GM21381 (cell line): Measurements from ENCODE around the gene ABCC3.

Experiments
- ATAC-seq: cut with Tn5 transposase; IDR thresholded peaks from one replicate; pipeline ENCODE4 v1.9.1; 2021; ENCODE audit warnings: mild to moderate bottlenecking, moderate library complexity; ENCODE audit not compliant: unreplicated experiment

Gene ABCC3

GRCh38 chr17:50607522-50608175 lies 27.0 kb upstream of the ABCC3 start:
- ATAC-seq, result no peak

DNA sequence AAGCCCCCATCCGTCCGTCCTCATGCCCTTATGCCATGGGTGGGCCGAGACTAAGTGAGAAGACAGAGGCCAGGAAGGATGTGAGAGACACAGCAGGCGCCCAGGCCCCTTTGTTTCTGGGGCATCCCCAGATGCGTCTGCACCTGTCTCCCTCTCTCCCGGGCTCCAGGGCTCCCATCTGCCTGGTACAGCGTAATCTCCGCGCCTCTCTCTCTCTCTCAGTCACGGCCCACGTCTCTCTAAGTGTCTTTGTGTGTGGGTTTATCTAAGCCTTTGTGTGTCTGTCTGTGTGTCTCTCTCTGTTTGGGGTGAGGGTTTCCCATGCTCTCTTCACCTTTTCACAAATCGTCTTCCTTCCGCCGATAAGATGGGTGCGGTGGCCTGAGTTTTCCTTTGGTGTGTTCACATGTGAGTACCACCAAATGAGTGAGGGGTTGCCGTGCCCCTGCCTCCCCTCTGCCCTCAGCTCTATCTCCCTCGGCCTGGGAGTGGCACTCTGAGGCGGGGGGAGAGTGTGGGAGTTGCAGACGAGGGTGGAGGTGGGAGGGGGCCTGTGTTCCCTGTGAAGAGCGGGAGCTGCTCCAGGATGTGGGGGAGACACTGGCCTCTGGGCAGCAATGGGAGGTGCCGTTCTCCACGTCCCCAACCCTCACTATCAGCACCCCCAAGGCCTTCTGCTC lies 25.8 kb upstream of the ABCC3 start:
- ATAC-seq, result no peak

GRCh38 chr17:50609380-50610074 lies 25.2 kb upstream of the ABCC3 start:
- no peak for ATAC-seq

DNA sequence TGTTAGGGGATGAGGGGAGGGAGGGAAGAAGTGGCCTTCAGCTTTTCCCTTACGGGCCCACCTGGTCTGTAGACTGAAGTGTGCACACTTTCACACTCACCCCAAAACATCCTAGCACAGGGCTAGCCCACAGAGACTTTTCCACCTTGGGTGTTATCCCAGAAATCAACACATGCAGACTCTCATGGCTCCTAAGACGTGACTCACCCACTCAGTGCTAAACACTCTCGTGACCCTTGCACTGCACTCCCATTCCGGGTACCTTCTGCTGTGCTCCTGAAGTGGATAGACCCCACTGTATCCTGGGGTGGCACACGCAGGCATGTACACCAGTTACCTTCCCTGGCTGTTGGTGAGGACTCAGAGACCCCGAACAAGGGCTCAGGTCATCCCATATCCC lies 23.0 kb upstream of the ABCC3 start:
- no peak for ATAC-seq

- ATAC-seq, result no peak
These were observed 22.4 kb upstream of the ABCC3 start for GRCh38 chr17:50612281-50612680.

DNA sequence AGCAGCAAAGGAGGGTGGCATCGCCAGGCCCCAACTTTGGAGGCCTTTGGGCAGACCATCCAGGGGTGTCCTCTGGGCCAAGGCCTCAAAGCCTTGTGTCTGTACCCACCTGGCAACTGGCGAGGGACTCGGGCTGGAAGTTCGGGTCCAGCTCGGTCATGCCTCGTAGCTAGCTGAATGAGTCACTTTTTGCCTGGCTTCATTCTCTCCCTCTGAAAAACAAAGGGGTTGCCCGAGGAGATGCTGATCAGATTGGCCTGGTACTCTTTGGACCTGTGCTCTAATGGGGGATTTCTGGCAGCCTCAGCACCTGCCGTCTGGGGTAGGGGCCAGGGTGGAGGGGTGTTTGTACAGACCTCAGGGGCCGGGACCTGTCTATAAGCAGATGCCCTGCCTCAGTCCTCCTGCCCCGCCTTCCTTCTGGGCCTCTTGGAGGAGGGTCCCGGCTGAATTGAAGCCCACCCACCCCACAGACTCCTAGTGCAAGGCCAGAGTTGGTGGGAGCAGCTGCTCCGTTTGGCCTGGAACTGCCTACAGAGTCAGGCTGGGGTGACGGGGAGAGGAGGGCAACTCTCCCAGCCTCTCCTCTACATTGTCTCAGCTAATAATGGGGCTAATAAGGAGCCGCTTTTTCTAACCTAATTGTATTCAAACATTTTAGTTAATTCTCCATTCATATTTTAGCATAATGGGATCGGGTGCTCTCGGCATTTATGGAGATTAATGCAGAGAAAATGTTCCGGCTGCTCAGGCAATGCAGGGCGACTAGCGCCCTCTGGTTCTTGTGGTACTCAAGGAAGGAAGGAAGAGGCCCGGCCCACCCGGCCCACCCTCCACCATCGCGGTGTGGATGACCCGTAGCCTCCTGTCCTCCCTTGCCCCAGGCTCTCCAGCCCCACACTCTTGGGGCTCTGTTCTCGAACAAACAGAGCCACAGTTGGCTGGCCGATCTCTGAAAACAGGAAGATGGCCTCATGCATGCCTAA lies 21.4 kb upstream of the ABCC3 start:
- ATAC-seq, result no peak

DNA sequence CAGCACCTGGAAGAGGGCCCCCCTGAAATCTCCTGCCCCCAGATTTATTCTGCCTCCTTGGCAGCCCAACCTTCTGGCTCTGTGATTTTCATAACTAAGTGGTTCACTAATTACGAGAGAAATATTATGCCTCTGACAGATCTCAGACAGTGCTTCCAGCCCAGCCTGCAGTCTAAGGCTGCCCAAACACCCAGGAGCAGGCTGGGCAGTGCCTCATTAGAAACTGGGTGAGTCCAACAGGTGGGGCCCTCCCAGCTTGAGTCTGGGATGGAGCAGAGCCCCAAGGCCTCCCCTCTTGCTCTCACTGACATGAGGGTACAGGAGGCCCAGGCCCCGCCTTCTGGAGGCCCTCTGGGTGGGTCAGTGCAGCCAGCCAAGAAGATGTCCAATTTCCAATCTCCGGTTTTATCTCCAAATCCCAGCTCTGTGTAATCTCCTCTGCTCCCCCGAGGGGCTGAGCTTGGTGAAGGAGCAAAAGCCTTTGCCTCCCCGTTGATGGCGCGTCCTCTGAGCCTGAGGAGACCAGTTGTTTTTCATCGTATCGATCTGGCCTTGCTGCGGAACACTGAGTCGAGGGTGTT lies 20.1 kb upstream of the ABCC3 start:
- ATAC-seq, result no peak

DNA sequence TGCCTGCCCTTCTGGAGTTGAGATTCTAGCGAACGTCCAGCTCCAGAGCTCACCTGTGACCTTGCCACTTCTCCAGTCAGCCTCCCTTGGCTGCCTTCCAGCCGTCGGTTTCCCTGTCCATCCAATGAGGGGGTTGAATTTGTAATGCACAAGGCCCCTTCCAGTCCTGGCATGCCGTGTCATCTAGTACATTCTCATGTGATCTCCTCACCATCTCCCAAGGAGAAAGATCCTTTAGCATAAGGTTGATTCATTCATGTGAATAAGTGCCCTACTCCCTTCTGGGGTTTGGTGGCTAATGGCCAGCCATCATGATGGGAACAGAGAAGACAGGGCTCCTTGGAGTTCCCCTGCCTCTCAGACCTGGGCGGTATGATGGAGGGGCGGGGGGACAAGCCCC lies 18.9 kb upstream of the ABCC3 start:
- no peak for ATAC-seq

DNA sequence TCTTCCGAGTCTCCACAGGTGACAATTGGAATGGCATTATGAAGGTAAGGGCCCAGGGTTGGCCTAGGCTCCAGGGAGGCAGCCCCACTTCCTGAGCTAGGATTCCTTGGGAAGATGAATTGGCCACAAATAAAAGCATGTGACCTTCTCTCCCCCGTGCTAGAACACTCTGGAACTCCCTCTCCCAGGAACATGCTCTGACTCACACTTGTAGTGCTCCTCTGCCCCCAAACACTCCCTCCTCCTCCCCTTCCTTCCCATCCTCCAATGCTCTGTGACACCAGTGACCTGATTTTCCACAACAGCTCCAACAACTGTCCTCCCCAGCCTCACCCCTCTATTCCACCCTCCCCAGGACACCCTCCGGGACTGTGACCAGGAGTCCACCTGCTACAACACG lies 16.4 kb upstream of the ABCC3 start:
- no peak for ATAC-seq

- ATAC-seq, result no peak
These were observed 15.7 kb upstream of the ABCC3 start for GRCh38 chr17:50618941-50619340.

DNA sequence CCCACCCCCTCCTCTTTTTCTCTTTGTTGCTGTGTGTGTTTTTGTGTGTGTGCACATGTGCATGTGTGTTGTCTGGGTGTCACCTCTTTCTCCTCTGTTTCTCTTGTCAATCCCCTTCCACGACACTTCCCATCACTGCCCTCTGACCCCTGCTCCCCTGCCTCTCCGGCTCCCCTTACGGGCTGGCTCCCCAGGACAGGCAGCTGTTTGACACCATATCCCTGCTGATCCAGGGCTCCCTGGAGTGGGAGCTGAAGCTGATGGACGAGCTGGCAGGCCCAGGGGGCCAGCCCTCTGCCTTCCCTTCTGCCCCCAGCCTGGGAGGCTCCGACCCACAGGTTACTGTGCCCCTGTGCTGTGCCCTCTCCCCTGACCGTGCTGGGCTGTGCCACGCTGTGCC lies 15.2 kb upstream of the ABCC3 start:
- no peak for ATAC-seq

DNA sequence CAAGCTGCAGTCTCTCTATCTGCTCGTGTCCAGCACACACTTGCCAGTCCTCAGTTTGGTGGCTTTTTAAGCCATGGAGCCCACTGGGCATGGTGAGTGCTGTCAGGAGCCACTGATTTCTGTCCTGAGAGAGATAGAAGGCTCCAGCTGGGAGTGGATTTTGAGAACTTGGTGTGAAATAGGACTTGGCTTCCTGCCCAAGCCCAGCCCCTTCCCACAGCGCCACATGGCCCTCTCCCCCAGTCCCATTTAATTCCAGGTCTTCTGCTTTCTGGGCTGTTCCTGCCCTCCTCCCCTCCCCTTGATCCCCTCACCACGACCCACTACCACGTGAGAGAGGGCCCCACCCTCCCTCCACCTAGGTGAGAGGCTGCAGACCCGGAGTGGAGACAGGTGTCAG lies 14.4 kb upstream of the ABCC3 start:
- no peak for ATAC-seq

GRCh38 chr17:50620858-50621257 lies 13.8 kb upstream of the ABCC3 start:
- ATAC-seq, result no peak

DNA sequence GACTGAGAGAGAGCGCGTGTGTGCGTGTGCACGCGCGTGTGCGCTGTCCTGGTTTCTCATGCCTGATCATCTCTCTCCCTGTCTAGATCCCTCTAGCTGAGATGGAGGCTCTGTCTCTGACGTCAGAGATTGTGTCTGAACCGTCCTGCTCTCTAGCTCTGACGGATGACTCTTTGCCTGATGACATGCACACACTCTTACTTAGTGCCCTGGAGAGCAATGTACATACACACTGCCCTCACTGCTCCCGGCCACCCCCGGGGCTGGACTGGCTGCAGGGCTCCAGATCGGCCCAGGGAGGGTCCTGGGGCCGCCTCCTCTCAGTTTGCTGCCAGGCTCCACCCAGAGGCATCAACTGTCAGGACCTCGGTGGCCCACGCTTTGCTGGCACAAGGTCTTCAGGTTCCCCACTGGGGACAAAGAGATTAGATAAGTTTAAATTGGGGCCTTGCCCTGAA lies 13.1 kb upstream of the ABCC3 start:
- no peak for ATAC-seq

GRCh38 chr17:50624321-50624934 lies 10.3 kb upstream of the ABCC3 start:
- ATAC-seq, result no peak

DNA sequence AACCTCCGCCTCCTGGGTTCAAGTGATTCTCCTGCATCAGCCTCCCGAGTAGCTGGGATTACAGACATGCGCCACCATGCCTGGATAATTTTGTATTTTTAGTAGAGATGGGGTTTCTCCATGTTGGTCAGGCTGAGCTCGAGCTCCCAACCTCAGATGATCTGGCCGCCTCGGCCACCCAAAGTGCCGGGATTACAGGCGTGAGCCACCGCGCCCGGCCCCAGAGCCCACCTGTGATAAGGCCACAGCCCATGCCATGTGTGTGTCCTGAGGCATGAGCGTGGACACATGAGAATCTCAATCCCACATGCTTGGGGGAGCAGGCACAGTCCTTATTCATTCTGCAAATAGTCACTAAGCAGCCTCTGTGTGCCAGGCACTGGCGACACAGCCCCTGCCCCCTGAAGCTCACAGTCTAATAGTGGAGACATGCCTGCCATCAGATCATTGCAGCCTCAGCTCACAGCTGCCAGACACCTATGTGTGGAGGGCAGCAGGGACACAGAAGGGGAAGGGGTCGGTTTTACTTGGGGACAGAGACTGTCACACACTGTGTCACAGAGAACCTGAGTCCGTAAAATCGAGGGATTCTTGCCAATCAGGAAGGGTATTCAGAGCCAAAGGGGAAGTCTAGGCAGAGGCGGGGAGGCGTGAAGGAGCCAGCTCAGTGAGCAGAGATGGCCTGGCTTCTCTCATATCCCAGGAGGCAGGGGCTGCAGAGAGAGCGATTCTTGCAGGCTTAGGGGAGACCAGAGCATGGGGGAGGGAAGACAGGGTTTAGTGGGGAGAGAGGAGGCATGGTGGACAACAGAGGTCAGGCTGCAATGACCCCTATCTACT lies 9.4 kb upstream of the ABCC3 start:
- ATAC-seq, result no peak

DNA sequence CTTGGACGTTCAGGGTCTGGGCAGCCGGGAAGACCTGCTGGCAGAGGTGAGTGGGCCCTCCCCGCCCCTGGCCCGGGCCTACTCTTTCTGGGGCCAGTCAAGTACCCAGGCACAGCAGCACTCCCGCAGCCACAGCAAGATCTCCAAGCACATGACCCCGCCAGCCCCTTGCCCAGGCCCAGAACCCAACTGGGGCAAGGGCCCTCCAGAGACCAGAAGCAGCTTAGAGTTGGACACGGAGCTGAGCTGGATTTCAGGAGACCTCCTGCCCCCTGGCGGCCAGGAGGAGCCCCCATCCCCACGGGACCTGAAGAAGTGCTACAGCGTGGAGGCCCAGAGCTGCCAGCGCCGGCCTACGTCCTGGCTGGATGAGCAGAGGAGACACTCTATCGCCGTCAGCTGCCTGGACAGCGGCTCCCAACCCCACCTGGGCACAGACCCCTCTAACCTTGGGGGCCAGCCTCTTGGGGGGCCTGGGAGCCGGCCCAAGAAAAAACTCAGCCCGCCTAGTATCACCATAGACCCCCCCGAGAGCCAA lies 8.6 kb upstream of the ABCC3 start:
- no peak for ATAC-seq

- no peak for ATAC-seq
These were observed 7.5 kb upstream of the ABCC3 start for GRCh38 chr17:50627036-50627781.
